GM15510 (cell line): Measurements from ENCODE around the gene CACNA1C.

Experiments used
- POLR2A ChIP-seq: IDR thresholded peaks from 3 replicates; pipeline ENCODE4 v1.6.1; 2011; ENCODE audit warnings: borderline replicate concordance; ENCODE audit not compliant: insufficient read length; ENCODE audit errors: extremely low read depth

The CACNA1C gene

DNA sequence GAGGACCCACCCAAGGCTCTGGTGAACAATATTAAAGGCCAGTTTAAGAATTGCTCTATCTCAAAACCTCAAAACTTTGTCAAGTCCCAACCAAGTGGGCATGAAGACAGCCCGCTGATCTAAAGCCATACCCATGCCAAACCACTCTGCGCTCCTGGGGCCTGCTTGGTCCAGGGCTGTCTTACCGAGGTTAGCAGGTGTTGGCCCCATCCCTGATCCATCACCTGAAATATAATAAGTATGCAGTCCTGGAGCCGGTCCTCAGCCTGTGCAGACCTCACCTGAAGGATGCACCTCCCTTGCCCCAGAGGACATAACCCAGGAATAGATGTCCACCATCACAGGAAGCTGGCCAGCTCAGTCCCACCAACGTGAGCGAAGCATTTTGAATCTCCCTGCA, 543.7 kb downstream of the CACNA1C start:
- TF ChIP-seq POLR2A: no peak

DNA sequence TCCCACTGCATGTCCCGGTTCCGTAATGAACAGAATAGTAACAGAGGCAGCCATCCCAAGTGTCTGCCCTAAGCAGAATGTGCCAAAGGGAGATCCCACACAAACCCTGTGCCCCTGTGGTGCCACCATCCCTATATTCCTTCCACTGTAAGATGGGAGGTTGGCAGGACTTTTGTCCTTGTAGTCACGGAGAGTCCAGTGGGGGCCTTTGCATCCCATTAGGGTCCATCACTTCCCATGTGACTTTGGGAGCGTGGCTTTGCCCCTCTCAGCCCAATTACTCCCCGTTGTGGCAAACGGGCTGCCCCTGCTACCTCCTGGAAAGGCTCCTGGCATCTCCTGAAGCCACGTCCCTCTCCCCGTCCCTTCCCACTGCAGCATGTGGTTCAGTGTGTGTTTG, 552.5 kb downstream of the CACNA1C start:
- TF ChIP-seq POLR2A: no peak

GRCh38 chr12:2606186-2606910, 553.6 kb downstream of the CACNA1C start:
- no peak for TF ChIP-seq POLR2A

GRCh38 chr12:2607881-2608607, 555.3 kb downstream of the CACNA1C start:
- TF ChIP-seq POLR2A: no peak

GRCh38 chr12:2608608-2608945, 555.8 kb downstream of the CACNA1C start:
- no peak for TF ChIP-seq POLR2A

- TF ChIP-seq POLR2A: no peak
Measured at GRCh38 chr12:2609020-2609419, 556.2 kb downstream of the CACNA1C start.

- no peak for TF ChIP-seq POLR2A
Measured at GRCh38 chr12:2610358-2610757, 557.6 kb downstream of the CACNA1C start.

GRCh38 chr12:2613326-2614073, 560.7 kb downstream of the CACNA1C start:
- TF ChIP-seq POLR2A: no peak

- no peak for TF ChIP-seq POLR2A
Measured at GRCh38 chr12:2614341-2614740, 561.6 kb downstream of the CACNA1C start.

DNA sequence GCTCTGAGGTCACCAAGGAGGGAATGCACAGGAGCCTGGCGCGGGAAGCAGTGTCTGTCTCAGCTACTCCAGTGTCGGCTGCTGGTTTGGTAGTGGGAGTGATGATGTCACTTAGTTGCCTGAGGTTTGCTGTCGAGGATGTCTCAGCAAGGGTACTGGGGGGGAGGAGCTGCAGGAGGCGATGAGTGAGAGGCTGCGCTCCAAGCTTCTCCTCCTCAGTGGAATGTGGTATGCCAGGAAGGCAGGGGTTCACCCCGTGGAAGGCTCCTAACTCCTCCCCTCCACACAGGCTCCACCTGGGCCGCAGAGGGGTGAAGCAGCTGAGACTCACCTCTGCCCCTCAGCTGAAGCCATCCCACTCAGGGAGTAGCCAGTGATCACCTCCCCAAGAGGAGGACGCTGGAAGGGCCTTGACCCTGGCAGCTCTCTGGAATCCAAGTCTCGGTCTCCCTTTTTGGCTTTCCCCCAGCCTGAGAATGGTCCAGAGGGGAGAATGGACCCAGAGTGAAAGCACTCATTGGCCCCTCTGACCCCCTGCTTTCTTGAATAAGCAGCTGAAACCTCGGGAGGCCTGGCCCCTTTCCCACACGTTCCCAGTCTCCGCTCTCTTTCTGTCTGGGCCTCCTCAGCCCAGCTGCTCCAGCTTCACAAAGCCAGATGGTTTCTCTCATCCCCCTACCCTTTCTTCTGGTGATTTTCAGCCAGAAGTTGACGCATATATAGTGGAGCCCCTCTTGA, 563.0 kb downstream of the CACNA1C start:
- TF ChIP-seq POLR2A: no peak

DNA sequence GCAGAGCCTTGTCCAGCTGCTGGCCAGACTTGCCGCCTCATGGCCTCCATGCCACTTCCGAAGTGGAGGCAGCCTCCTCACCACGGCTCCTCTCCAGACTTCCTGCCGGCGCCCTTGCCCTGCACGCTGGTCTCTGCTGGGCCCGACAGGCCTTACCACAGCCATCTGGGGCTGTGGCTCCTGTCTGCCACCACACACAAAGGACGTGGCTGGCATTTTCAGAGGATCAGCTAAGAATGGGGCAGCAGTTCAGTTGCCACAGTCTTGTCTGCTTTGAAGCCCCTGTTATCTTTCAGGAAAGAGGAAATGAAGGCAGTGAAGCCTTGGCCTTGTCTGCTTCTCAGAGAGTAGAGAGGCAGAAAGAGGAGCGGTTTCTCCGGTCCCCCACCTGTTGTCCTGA, 564.0 kb downstream of the CACNA1C start:
- TF ChIP-seq POLR2A: no peak

DNA sequence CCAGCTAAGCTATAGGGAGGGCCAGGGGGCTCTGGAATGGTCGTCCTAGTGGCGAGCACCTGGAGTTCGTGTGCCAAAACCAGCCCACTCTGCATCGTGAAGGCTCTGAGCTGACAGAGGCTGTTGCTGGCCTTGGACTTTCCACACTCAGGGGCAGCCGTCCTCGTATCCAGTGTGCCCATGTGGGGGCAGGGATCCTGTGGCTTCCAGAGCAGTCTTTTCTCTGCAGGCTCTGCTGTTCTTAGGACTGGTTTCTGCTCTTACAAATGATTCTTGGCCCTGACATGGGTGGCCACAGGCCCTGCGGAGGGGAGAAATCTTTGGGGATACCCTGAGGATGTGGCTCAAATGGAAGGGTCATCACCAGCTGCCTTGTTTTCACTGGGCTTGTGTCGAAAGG, 564.6 kb downstream of the CACNA1C start:
- TF ChIP-seq POLR2A: no peak

DNA sequence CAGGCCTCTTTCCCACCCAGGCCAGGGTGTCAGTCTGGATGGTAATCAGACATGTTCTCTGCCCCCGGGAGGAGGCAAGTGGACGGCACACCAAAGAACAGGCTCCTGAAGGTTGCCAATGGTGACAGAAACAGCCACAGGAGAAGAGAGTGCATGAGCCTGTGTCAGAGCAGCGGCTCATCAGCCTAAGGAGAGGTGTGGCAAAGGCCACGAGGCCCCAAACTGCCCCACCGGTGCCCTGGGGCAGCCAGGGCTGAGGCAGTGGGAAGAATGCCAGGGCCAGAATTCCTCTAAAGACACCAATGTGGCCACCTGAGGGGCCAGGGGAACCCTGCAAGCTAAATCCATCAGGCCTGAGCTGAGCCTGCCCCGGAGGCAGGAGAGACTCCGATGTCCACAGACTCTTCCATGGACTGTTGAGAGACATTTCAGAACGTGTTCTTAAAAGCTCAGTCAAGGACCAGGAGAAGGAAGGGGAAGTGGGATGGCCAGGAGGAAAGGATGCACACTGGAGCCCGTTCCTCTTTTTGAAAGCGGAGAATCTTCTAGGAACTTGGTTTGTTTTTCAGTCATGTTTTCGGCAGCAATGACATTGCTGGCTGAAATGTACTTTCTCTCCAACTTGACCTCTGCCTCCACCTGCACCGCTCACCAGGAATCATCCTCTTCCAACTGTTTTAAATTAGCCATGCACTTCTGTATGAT, 565.7 kb downstream of the CACNA1C start:
- TF ChIP-seq POLR2A: no peak

DNA sequence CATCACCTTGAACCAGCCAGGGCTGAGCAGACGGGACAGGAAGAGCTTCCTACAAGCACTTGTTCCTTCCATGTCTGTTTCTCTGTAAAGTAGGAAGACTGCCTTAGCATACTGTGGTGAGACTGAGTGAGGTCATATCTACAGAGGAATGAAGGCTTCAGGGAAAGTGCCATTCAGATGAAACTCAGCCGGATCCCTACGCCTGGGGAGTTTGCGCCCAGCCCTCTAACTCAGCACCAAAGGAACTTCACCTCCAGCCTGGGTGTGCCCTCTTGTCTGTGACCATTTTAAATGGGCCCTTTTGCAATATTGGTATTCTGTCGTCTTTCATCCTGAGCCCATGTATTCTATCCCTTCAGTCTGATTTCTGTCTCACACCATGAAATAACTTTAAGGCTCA, 566.3 kb downstream of the CACNA1C start:
- TF ChIP-seq POLR2A: no peak
